ENCODE results near the gene PTPN3. TPM values are rescaled to one million over a fixed set of nuclear protein-coding genes. Genes with fewer than 3 reads are reported as not detected.

PTPN3 gene
- total and polyA plus RNA-seq, 10 of the 15 experiments (the other 5 are each of a cell fraction or from before 2014, with no cell fraction given) = 0.18 to 1.3 (median 0.39) TPM

DNA sequence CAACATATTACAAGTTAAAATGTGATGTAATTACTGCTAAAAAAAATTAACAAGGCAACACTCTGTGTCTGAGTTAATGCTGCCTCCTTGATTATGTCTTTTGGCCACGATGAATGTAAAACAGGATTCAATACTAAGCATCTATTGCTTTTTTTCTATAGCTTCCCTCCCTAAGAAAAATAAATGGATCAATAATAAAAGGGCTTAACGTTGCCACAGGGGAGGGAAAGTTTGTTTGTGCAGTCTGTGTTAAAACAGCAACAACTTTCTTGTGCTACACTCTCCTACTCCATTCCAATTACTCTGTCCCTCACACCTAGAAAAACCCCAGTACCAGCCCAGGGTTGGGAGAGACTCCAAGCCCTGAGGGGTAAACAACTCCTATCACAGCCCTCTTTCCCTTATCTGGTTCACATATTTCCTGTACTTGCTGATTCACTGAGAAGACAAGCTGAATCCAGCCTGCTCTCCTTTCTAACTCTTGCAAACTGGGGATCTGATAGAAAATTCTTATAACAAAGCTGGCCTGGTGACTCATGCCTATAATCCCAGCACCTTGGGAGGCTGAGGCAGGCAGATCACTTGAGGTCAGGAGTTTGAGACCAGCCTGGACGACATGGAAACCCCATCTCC is 44.8 kb downstream of the PTPN3 start:
- WGBS (ENCODE audit: insufficient coverage, insufficient replicate concordance, low lambda C conversion rate, missing lambda C conversion rate) = 18% methylated on average over 2 of the region's 3 CpGs
- Histone ChIP-seq H3K4me1 (ENCODE audit: control insufficient read depth, insufficient read depth, low read length) (no peaks in the 10 kb centered on the region), H3K36me3 (ENCODE audit: control insufficient read depth in 2 of 2, insufficient read depth in 2 of 2, low read length in 1 of 2) (no peaks in the 10 kb centered on the region), H3K9ac (ENCODE audit: control insufficient read depth, insufficient read depth, low read length) (no peak overlapping the region), H3K9me3 (replicated peaks; ENCODE audit: control insufficient read depth, insufficient read depth, low read length) (no peaks in the 10 kb centered on the region), H2AFZ (ENCODE audit: control insufficient read depth, low read depth, low read length) (no peak overlapping the region), H3K79me2 (ENCODE audit: control insufficient read depth, insufficient read depth, low read length) (no peaks in the 10 kb centered on the region), H3K4me3 (no peak overlapping the region), H3K27ac (ENCODE audit: control insufficient read depth, insufficient read depth) (no peak overlapping the region), H3K27me3 (replicated peaks in 1 of 2; ENCODE audit: control insufficient read depth in 2 of 2, insufficient read depth in 2 of 2, low read length in 1 of 2) (no peaks in the 10 kb centered on the region), H3K4me2 (ENCODE audit: control insufficient read depth, insufficient read depth) (no peak overlapping the region), H4K20me1 (ENCODE audit: control insufficient read depth, insufficient read depth) (no peaks in the 10 kb centered on the region; the same call in 1 of the 2 replicates)
- in situ Hi-C loops (cut with MboI) (no loop called here), intact Hi-C loops (cut with micrococcal nuclease; ENCODE audit: unreplicated experiment) (no loop called here)
- BruUV-seq (replicated peaks) = no TSS peak
- POLR2A ChIA-PET = no interaction called here
- DNase-seq (ENCODE audit: low read depth, low spot score) (no peak), ATAC-seq (no peak), FAIRE-seq (no peak)
- SMC1A ChIA-PET (ENCODE audit: uncharacterized antibody, unreplicated experiment) = interaction anchor here (0.8 to 2.2 kb wide), 3 partner anchors 11 to 12 kb away, joined by 4 to 5 read pairs (median 5); no protein-coding TSS in a partner anchor
- RAD21 ChIA-PET (ENCODE audit: unreplicated experiment) = interaction anchor here (1.1 to 2.2 kb wide), 4 partner anchors 11 to 16 kb away, joined by 3 to 7 read pairs (median 3); no protein-coding TSS in a partner anchor
- CTCF ChIA-PET = interaction anchor here (1.5 to 2.9 kb wide), 2 partner anchors 13 to 17 kb away, joined by 3 to 18 read pairs; no protein-coding TSS in a partner anchor
- TF ChIP-seq, protein P1, sequence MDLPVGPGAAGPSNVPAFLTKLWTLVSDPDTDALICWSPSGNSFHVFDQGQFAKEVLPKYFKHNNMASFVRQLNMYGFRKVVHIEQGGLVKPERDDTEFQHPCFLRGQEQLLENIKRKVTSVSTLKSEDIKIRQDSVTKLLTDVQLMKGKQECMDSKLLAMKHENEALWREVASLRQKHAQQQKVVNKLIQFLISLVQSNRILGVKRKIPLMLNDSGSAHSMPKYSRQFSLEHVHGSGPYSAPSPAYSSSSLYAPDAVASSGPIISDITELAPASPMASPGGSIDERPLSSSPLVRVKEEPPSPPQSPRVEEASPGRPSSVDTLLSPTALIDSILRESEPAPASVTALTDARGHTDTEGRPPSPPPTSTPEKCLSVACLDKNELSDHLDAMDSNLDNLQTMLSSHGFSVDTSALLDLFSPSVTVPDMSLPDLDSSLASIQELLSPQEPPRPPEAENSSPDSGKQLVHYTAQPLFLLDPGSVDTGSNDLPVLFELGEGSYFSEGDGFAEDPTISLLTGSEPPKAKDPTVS (IDR thresholded peaks at IDR 0.05; ENCODE audit: low read depth, low read length) = no peak
- TF ChIP-seq DPF2 (IDR thresholded peaks at IDR 0.05) = no peak
- TF ChIP-seq, protein P2, sequence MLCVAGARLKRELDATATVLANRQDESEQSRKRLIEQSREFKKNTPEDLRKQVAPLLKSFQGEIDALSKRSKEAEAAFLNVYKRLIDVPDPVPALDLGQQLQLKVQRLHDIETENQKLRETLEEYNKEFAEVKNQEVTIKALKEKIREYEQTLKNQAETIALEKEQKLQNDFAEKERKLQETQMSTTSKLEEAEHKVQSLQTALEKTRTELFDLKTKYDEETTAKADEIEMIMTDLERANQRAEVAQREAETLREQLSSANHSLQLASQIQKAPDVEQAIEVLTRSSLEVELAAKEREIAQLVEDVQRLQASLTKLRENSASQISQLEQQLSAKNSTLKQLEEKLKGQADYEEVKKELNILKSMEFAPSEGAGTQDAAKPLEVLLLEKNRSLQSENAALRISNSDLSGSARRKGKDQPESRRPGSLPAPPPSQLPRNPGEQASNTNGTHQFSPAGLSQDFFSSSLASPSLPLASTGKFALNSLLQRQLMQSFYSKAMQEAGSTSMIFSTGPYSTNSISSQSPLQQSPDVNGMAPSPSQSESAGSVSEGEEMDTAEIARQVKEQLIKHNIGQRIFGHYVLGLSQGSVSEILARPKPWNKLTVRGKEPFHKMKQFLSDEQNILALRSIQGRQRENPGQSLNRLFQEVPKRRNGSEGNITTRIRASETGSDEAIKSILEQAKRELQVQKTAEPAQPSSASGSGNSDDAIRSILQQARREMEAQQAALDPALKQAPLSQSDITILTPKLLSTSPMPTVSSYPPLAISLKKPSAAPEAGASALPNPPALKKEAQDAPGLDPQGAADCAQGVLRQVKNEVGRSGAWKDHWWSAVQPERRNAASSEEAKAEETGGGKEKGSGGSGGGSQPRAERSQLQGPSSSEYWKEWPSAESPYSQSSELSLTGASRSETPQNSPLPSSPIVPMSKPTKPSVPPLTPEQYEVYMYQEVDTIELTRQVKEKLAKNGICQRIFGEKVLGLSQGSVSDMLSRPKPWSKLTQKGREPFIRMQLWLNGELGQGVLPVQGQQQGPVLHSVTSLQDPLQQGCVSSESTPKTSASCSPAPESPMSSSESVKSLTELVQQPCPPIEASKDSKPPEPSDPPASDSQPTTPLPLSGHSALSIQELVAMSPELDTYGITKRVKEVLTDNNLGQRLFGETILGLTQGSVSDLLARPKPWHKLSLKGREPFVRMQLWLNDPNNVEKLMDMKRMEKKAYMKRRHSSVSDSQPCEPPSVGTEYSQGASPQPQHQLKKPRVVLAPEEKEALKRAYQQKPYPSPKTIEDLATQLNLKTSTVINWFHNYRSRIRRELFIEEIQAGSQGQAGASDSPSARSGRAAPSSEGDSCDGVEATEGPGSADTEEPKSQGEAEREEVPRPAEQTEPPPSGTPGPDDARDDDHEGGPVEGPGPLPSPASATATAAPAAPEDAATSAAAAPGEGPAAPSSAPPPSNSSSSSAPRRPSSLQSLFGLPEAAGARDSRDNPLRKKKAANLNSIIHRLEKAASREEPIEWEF (IDR thresholded peaks at IDR 0.05; ENCODE audit: insufficient replicate concordance, low read depth, low read length) = no peak
- no peak for TF ChIP-seq MTA3 (IDR thresholded peaks at IDR 0.05; ENCODE audit: borderline replicate concordance, low read length)
- TF ChIP-seq JUNB (IDR thresholded peaks at IDR 0.05) = no peak
- TF ChIP-seq, protein P3, sequence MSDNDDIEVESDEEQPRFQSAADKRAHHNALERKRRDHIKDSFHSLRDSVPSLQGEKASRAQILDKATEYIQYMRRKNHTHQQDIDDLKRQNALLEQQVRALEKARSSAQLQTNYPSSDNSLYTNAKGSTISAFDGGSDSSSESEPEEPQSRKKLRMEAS (IDR thresholded peaks at IDR 0.05; ENCODE audit: low read depth, low read length) = no peak
- no peak for TF ChIP-seq HDAC2 (IDR thresholded peaks at IDR 0.05)
- TF ChIP-seq IKZF2 (IDR thresholded peaks at IDR 0.05) = no peak
- no peak for TF ChIP-seq SRF (IDR thresholded peaks at IDR 0.05; ENCODE audit: low read depth in 2 of 2, low read length in 2 of 2)
- TF ChIP-seq ZNF622 (IDR thresholded peaks at IDR 0.05) = no peak
- no peak for TF ChIP-seq CBX5 (IDR thresholded peaks at IDR 0.05; ENCODE audit: low read depth)
- TF ChIP-seq SIX5 (IDR thresholded peaks at IDR 0.05; ENCODE audit: low read depth, low read length, severe bottlenecking) = no peak
- TF ChIP-seq ZZZ3 (IDR thresholded peaks at IDR 0.05; ENCODE audit: control insufficient read depth, insufficient read length, low read depth) = no peak
- TF ChIP-seq, protein P4, sequence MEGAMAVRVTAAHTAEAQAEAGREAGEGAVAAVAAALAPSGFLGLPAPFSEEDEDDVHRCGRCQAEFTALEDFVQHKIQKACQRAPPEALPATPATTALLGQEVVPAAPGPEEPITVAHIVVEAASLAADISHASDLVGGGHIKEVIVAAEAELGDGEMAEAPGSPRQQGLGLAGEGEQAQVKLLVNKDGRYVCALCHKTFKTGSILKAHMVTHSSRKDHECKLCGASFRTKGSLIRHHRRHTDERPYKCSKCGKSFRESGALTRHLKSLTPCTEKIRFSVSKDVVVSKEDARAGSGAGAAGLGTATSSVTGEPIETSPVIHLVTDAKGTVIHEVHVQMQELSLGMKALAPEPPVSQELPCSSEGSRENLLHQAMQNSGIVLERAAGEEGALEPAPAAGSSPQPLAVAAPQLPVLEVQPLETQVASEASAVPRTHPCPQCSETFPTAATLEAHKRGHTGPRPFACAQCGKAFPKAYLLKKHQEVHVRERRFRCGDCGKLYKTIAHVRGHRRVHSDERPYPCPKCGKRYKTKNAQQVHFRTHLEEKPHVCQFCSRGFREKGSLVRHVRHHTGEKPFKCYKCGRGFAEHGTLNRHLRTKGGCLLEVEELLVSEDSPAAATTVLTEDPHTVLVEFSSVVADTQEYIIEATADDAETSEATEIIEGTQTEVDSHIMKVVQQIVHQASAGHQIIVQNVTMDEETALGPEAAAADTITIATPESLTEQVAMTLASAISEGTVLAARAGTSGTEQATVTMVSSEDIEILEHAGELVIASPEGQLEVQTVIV (IDR thresholded peaks at IDR 0.05; ENCODE audit: borderline replicate concordance, partially characterized antibody) = no peak
- TF ChIP-seq SMAD5 (IDR thresholded peaks at IDR 0.05; ENCODE audit: low read depth) = no peak

Data from GM12878 (cell line).